Karpas-422 (cell line): ENCODE data around the gene DDN. TPM values are rescaled to one million over a fixed set of nuclear protein-coding genes. Genes with fewer than 3 reads are reported as not detected.

Experiments
- DNase-seq: peaks from one replicate; pipeline ENCODE4 v3.0.0-alpha.2; 2015
- H2AFZ ChIP-seq: fragments of 200-600 bp; sonication (generic); 2 replicates; pipeline ENCODE4 v1.6.1; 2014; ENCODE audit warnings: antibody characterized with exemption, low read length, mixed read lengths
- H3K27ac ChIP-seq: fragments of 200-600 bp; sonication (generic); 2 replicates; pipeline ENCODE4 v1.5.1; 2014; ENCODE audit warnings: mild to moderate bottlenecking, low read length, moderate library complexity
- H3K27me3 ChIP-seq: fragments of 200-600 bp; sonication (generic); 2 replicates; pipeline ENCODE4 v1.6.1; 2014; ENCODE audit warnings: low read length, mixed read lengths
- H3K36me3 ChIP-seq: fragments of 200-600 bp; sonication (generic); 2 replicates; pipeline ENCODE4 v1.6.1; 2014; ENCODE audit warnings: low read length, mixed read lengths; ENCODE audit not compliant: insufficient read depth
- H3K4me1 ChIP-seq: fragments of 200-600 bp; sonication (generic); 2 replicates; pipeline ENCODE4 v1.6.1; 2014; ENCODE audit warnings: mild to moderate bottlenecking, low read length, mixed read lengths
- H3K4me2 ChIP-seq: fragments of 200-600 bp; sonication (generic); 2 replicates; pipeline ENCODE4 v1.6.1; 2014; ENCODE audit warnings: low read length, low read depth, mild to moderate bottlenecking; ENCODE audit not compliant: poor library complexity, severe bottlenecking
- H3K4me3 ChIP-seq: fragments of 200-600 bp; sonication (generic); 2 replicates; pipeline ENCODE4 v1.5.1; 2014; ENCODE audit warnings: mild to moderate bottlenecking, antibody characterized with exemption, low read length, mixed read lengths
- H3K79me2 ChIP-seq: fragments of 200-600 bp; sonication (generic); 2 replicates; pipeline ENCODE4 v1.6.1; 2014; ENCODE audit warnings: mild to moderate bottlenecking, low read length, mixed read lengths
- H3K9ac ChIP-seq: fragments of 200-600 bp; sonication (generic); 2 replicates; pipeline ENCODE4 v1.6.0; 2014; ENCODE audit warnings: low read length
- H3K9me2 ChIP-seq: fragments of 200-600 bp; sonication (generic), shearing (Covaris generic); replicated peaks from 2 replicates; pipeline ENCODE4 v1.6.0; 2014; ENCODE audit warnings: mild to moderate bottlenecking, low read length, moderate library complexity; ENCODE audit not compliant: insufficient read depth
- H3K9me3 ChIP-seq: fragments of 300-700, 200-600 bp; sonication (generic); 2 replicates; pipeline ENCODE4 v1.6.1; 2014; ENCODE audit warnings: low read length, mixed read lengths
- H4K20me1 ChIP-seq: fragments of 200-600 bp; sonication (generic); 2 replicates; pipeline ENCODE4 v1.6.1; 2014; ENCODE audit warnings: mild to moderate bottlenecking, antibody characterized with exemption, low read length, low read depth; ENCODE audit not compliant: insufficient read depth
- total RNA-seq: library from RNA; depleted of rRNA; stranded (reverse); fragments of >200 nt; shearing (Covaris generic); gene quantifications from 2 replicates; pipeline ENCODE4 v1.2.3, GENCODE V29; 2014; ENCODE audit warnings: low replicate concordance

The DDN gene
- total RNA-seq, 1 experiment from 2014 or later, result 9.6 TPM

DNA sequence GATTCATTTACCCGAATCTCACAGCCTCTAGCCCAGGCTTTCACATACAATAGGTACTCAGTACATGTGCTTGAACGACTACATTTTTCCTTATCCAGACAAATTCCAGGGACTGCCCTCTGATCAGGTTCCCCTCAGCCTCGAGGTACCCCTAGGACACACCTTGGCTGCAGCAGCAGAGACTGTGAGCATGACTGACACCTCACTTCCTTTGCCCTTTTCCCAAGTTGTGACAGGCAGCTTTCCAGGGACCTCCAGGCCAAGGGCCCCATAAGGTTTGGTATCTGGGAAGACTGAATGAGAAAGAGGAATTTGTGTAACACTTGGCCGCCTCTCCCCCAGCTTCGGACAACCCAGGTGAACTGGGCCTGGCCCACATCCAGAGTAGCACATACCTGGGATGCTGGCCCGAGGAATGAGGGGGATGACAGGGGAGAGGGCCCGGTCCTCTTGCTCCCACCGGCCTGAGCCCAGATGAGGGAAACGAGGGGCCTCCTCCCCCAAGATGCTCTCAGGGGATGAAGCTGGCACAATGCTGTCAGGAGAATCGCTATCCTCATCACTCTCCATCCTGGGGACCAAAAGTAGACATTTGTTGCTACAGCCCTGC lies 29.6 kb upstream of the DDN start:
- Histone ChIP-seq H3K9me3 (no peaks in the 10 kb centered on the region), H4K20me1 (0 out of 2 replicates have a peak, but pooled peaks cover 4% of the 10 kb centered on the region), H2AFZ (no peak overlapping the region), H3K27me3 (no peaks in the 10 kb centered on the region), H3K27ac (no peak overlapping the region), H3K4me3 (no peak overlapping the region), H3K4me2 (no peak overlapping the region), H3K36me3 (peaks cover 45% of the 10 kb centered on the region; the same call in 1 of the 2 replicates), H3K9me2 (no peaks in the 10 kb centered on the region), H3K9ac (no peak overlapping the region), H3K4me1 (no peaks in the 10 kb centered on the region), H3K79me2 (no peaks in the 10 kb centered on the region)
- DNase-seq, result no peak

DNA sequence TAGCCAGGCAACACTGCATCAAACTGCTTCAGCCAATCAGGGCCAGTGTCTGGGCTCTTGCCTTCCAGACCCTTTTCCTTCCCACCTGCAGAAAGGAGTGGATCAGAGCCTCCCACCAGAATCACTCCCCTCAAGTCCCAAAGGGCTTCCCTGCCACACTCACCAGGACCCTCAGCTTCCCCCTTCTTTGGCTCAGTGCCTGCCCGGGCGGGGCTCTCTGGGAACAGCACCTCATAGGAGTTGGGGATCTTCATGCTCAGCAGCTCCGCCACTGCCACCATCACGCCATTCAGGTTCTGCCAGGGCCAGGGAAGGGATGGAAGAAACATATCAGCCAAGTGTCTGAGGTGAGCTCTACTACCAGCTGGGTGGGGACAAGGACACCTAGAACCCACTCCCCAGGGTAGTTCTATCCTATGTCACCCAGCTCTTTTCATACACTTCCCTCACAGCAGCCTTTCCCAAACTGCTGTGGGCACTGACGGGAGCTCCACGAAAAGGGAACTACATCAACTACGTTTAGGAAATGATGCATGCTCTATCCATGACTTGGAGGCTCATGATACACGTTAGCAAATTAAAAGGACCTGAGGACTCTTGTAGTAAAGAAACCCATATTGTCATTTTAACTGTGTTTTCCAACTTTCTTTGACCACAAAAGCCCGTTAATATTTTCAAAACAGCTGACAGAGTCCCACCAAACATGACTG lies 28.8 kb upstream of the DDN start:
- 0 out of 2 replicates have a peak, but pooled peaks cover 4% of the 10 kb centered on the region for H4K20me1 ChIP-seq
- H3K27me3 ChIP-seq, result no peaks in the 10 kb centered on the region

DNA sequence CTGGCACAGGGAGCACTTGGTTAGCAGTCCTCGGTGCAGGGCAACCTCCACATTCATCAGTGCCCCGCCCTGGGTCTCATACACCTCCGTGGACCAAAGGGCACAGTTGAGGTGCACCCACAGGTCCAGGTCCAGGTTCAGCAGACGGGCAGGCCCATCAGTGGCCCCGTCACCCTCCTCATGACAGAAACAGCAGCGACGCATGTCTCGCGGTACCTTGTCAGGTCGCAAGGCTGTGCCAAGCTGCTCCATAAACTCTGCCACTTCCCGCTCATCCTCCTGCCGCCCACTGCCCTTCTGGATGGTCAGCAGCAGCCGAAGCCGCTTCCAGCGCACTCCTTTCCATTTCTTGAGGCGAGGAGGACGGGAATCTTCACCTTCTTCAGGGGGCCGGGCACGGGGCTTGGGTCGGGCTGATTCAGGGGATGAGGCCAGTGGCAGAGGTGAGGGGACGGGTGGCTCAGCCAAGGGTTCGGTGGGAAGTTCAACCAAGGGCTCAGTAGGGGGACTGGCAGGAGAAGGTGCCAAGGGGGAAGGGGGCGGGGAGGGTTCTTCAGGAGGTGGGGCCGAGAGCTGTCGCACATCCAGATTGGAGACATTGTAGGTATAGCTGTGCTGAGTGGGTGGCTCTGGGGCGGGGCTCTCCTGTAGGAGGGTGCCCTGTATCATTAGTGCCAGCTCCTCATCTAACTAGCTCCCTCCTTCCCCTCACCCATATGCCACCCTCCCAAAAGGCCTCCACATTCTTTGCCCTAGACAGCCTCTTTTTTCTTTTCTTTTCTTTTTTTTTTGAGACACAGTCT lies 27.7 kb upstream of the DDN start:
- Histone ChIP-seq H3K27me3 (no peaks in the 10 kb centered on the region), H3K9ac (no peak overlapping the region), H3K27ac (no peak overlapping the region), H3K4me3 (no peak overlapping the region), H3K79me2 (no peaks in the 10 kb centered on the region), H2AFZ (no peak overlapping the region), H4K20me1 (0 out of 2 replicates have a peak, but pooled peaks cover 4% of the 10 kb centered on the region), H3K9me3 (no peaks in the 10 kb centered on the region), H3K4me2 (no peak overlapping the region), H3K36me3 (peaks cover 35% of the 10 kb centered on the region; the same call in 1 of the 2 replicates), H3K4me1 (no peaks in the 10 kb centered on the region), H3K9me2 (no peaks in the 10 kb centered on the region)
- no peak for DNase-seq

More for the DNA sequence above, 28.8 kb upstream of the DDN start:
- Histone ChIP-seq H3K36me3 (peaks cover 44% of the 10 kb centered on the region; the same call in 1 of the 2 replicates), H3K27ac (no peak overlapping the region), H3K9me2 (no peaks in the 10 kb centered on the region), H2AFZ (no peak overlapping the region), H3K4me2 (no peak overlapping the region), H3K9me3 (no peaks in the 10 kb centered on the region), H3K4me1 (no peaks in the 10 kb centered on the region), H3K9ac (no peak overlapping the region), H3K4me3 (no peak overlapping the region), H3K79me2 (no peaks in the 10 kb centered on the region)
- no peak for DNase-seq

DNA sequence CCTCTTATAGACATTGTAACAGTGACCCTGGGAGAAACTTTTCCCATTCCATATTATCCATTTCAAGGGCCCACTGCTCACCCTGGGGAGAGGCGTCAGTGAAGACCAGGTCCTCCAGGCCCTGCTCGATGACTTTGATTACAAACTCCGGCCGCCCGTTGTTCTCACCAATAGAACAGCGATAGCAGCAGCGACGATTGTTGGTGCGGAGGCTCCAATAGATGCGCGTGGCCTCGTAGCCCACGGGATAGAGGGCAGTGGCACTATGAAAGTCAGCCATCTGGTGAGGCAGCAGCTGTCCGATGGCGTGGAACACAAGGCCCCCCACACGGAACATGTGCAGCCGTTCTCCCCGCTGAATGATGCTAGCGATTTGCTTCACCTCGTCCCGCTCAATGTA lies 26.9 kb upstream of the DDN start:
- Histone ChIP-seq H3K4me1 (no peaks in the 10 kb centered on the region), H3K4me2 (no peak overlapping the region), H3K79me2 (no peaks in the 10 kb centered on the region), H3K9me3 (no peaks in the 10 kb centered on the region), H3K9me2 (no peaks in the 10 kb centered on the region), H4K20me1 (0 out of 2 replicates have a peak, but pooled peaks cover 4% of the 10 kb centered on the region), H3K4me3 (no peak overlapping the region), H3K9ac (no peak overlapping the region), H2AFZ (no peak overlapping the region), H3K27me3 (no peaks in the 10 kb centered on the region), H3K36me3 (peaks cover 38% of the 10 kb centered on the region; the same call in 1 of the 2 replicates), H3K27ac (no peak overlapping the region)
- DNase-seq, result no peak

DNA sequence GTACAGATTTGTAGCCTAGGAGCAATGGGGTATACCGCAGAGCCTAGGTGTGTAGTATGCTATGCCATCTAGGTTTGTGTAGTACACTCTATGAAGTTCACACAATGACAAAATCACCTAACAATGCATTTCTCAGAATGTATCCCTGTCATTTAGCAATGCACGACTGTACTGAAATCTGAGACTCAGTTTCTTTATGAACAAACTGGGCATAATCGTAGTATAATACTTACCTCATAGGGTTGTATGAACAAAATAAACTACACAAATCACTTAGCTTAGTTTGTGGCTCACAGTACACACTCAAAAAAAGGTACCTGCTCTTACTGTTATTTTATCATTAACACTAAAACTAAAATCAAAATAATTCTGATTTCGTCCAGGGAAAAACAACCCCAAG lies 26.3 kb upstream of the DDN start:
- H3K79me2 ChIP-seq, result no peaks in the 10 kb centered on the region
- no peak overlapping the region for H3K27ac ChIP-seq
- no peak overlapping the region for H3K4me3 ChIP-seq
- H3K9me2 ChIP-seq, result no peaks in the 10 kb centered on the region
- peaks cover 5% of the 10 kb centered on the region for H3K4me1 ChIP-seq
- no peak overlapping the region for H3K4me2 ChIP-seq
- no peak overlapping the region for H2AFZ ChIP-seq
- H3K9ac ChIP-seq, result no peak overlapping the region
- no peaks in the 10 kb centered on the region for H3K27me3 ChIP-seq
- no peaks in the 10 kb centered on the region for H3K9me3 ChIP-seq
- peaks cover 38% of the 10 kb centered on the region; the same call in 1 of the 2 replicates for H3K36me3 ChIP-seq
- DNase-seq, result no peak
- H4K20me1 ChIP-seq, result 0 out of 2 replicates have a peak, but pooled peaks cover 4% of the 10 kb centered on the region

DNA sequence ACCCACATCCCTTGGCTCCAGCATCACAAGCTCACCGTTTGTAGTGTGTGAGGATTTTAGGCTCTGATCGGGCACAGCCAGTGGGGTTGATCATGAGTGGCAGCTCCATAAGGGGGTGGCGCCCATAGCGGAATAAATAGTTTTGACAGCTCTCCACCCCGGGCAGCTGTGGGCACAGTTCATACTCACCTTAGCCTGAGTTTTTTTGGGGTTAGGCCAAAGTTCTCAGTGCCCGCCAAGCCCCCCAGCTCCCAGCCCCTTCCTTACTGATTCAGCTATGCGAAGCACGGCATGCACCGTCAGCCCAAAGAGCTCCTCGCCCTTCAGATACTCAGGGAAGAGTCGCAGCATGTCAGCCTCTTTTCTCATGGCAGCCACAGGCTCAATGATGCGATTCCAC lies 25.4 kb upstream of the DDN start:
- H3K4me1 ChIP-seq, result peaks cover 11% of the 10 kb centered on the region
- peaks cover under 1% of the 10 kb centered on the region; the same call in 1 of the 2 replicates for H3K79me2 ChIP-seq
- no peak overlapping the region for H3K9ac ChIP-seq
- no peaks in the 10 kb centered on the region for H3K27me3 ChIP-seq
- H2AFZ ChIP-seq, result no peak overlapping the region
- no peak overlapping the region for H3K27ac ChIP-seq
- DNase-seq, result no peak
- H4K20me1 ChIP-seq, result 0 out of 2 replicates have a peak, but pooled peaks cover 4% of the 10 kb centered on the region
- H3K36me3 ChIP-seq, result peaks cover 33% of the 10 kb centered on the region; the same call in 1 of the 2 replicates
- no peaks in the 10 kb centered on the region for H3K9me3 ChIP-seq
- H3K9me2 ChIP-seq, result no peaks in the 10 kb centered on the region
- H3K4me3 ChIP-seq, result no peak overlapping the region
- H3K4me2 ChIP-seq, result no peak overlapping the region

DNA sequence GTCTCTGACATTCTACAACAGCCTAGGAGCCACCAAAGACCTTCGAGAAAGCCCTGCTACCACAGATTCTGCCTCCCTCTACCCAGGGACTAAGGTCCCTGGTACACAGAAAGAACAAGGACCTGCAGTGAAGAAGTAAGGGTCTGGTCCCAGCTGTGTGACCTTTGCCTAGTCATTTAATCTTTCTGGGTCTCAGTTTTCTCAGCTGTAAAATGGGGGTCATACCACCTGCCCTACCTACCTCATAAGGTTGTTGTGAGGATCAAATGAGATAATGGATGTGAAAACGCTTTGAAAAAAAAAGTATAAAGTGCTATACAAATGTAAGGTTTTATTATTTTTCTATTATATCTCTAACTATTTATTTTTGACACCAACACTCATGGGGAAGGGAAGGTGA lies 24.6 kb upstream of the DDN start:
- Histone ChIP-seq H2AFZ (no peak overlapping the region), H3K27me3 (no peaks in the 10 kb centered on the region), H3K9me2 (no peaks in the 10 kb centered on the region), H3K4me3 (no peak overlapping the region), H4K20me1 (0 out of 2 replicates have a peak, but pooled peaks cover 4% of the 10 kb centered on the region), H3K9ac (no peak overlapping the region), H3K9me3 (no peaks in the 10 kb centered on the region), H3K36me3 (peaks cover 26% of the 10 kb centered on the region; the same call in 1 of the 2 replicates), H3K79me2 (peaks cover 2% of the 10 kb centered on the region; the same call in 1 of the 2 replicates), H3K27ac (no peak overlapping the region), H3K4me2 (no peak overlapping the region), H3K4me1 (peaks cover 18% of the 10 kb centered on the region)
- DNase-seq, result no peak
